Middle frontal gyrus (tissue), 1 donor: ENCODE measurements around the gene GRIA3.
"Not testable (repeated sequence)": the region's sequence is repeated elsewhere in the genome, so short reads cannot be mapped to it uniquely, and the experiment has no call there.

Experiments
- DNase-seq: peaks from one replicate; pipeline ENCODE4 v3.0.0-alpha.2; 2015; ENCODE audit warnings: low spot score; ENCODE audit errors: extremely low spot score

The GRIA3 gene

DNA sequence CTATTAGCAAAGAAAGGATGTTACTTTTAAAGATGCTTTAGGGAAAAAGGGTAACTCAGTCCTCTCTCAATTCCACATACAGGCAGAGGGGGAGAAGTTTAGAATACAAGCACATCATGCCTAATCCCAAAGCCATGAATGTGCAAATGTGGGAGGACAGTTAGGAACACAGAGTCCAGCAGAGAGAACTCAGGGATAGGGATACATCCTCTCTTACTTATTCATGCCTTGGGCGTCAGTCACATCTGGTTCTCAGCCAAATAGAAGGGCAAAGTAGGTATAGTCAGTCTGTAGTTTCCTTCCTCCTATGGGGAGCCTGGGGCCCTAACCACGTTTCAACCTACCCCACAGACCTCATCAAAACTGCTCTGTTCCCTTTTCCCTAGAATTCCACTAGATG, 87.8 kb downstream of the GRIA3 start:
- no peak for DNase-seq

DNA sequence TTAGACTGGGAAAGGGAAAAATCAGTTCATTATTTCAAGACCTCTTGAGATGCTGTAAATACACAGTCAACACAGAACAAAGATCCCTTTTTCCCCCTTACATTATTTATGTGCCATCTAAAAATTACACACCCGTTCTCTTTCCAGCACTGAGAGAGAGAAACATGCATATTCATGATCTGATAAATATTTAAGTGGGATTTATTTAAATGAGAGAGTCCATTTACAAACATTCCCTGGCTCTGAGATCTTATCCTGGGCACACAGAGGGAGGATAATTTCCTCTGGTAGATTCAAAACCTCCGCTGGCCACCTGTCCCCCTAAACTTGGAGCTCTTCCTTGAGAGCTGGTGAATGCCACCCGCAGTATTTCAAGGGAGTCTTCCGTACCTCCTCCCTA, 88.6 kb downstream of the GRIA3 start:
- DNase-seq, result no peak

DNA sequence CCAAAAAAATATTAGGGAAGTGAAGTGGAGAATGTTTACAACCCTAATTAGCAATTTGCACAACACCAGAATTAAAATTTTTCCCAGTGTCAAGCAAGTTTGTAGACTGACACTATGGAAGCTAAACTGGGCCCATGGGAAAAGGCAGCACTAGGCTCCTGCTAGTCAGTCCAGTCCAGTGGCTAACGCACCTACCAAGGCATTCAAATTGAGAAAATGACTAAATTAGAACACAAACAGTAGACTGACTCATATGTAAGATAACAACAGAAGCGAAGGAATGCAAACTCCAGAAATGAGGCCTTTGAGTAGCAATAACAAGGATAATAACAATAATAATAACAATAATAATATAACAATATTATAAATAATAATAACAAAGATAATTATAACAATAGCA, 90.7 kb downstream of the GRIA3 start:
- DNase-seq, result no peak

DNA sequence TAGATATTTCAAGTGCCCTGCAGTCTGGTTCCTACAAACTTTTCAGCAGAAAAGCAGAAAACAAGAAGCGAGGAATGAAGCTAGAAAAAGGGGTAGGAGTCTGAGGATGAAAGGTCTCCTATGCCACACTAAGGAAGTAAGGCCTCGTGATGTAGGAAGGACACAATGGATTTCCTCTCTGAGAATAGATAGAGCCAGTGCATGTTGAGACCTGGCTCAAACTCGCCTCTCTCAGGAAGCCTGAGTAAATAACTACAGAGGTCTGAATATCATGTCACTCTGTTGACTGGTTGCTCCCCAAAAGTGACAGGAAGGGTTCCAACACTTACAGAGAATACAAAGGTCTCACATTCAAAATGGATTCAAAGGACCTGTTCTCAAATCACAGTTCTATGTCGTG, 93.3 kb downstream of the GRIA3 start:
- DNase-seq, result no peak

DNA sequence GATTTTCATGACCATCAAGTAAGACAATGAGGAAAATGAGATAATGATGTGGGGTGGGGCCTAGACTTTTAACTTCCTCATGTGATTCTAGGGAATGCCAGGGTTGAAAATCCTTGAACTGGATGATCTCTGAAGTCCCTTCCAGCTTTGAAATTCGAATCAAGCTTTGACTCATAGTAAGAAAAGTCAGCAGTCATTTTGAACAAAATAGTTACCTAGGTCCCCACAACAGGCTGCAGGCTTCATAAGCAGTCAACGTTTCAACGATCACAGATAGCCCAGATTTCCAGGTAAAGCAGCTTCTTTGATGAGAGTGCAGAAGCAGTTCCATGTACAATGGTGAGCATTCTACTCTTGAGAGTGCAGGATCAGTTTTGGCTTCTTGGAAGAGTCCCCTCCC, 93.7 kb downstream of the GRIA3 start:
- no peak for DNase-seq

DNA sequence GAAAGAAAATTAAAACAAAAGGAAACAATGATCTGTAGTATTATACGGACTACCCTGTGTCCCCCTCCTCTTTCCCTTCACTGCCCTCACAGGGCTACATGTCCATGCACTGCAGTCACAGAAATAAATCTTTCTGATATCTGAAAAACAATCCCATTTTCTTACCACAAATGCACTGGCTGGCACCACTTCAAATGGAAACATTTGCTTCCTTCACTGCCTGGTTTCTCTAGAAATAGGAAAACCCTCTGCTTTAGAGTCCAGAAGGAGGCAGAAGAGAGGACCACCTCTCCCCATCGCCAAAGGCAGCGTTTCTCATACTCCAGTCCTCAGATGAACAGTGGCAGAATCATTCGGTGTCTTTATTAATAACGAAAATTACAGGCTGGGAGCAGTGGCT, 98.2 kb downstream of the GRIA3 start:
- DNase-seq, result no peak

DNA sequence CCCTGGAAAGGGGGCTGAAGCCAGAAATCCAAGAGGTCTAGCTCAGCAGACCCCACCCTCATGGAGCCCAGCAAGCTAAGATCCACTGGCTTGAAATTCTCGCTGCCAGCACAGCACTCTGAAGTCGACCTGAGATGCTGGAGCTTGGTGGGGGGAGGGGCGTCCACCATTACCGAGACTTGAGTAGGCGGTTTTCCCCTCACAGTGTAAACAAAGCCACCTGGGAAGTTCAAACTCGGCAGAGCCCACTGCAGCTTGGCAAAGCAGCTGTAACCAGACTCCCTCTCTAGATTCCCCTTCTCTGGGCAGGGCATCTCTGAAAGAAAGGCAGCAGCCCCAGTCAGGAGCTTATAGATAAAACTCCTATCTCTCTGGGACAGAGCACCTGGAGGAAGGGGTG, 99.3 kb downstream of the GRIA3 start:
- not testable (repeated sequence) for DNase-seq

DNA sequence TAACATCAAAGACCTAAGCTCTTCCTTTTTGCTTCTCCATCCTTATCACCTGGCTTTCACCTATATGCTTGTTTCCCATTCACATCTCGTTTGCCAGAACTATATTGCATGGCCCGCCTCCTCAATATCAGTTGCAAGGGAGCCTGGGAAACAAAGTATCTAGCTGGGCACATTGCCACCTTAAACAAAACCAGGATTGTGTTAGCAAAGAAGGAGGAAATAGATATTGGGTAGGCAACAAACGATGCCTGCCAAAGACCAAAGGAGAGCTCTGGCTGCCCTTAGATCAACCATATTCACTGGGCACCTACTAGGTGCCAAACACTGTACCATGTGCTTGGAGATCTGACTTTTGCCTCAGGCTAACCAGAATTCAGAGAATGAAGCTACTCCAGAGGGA, 107.5 kb downstream of the GRIA3 start:
- no peak for DNase-seq

DNA sequence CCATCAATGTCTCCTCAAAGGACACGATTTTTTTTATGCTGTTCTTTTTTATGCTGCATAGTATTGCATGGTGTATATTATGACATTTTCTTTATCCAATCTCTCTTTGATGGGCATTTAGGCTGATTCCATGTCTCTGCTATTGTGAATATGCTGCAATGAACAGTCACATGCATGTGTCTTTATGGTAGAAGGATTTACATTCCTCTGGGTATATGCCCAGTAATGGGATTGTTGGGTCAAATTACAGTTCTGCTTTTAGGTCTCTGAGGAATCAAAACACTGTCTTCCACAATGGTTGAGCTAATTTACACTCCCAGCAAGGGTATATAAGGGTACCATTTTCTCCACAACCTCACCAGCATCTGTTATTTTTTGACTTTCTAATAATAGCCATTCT, 113.9 kb downstream of the GRIA3 start:
- DNase-seq, result no peak

DNA sequence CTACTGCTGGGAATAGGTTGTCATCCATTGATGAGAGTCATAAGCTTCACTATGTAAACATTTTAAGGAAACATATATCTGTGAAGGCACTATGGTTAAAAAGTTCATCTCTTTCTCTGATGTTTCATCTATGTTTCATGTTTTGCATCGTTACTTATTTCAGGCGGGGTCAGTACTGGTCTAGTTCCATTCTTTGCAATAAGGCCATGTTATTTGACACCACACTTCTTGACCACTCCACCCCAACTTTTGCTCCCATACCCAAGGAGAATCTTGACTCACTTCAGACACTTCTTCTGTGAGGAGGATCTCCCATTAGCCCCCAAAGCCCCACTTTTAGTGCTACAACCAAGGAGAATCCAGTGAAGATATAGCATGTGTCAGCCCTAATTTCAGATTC, 119.4 kb downstream of the GRIA3 start:
- no peak for DNase-seq

DNA sequence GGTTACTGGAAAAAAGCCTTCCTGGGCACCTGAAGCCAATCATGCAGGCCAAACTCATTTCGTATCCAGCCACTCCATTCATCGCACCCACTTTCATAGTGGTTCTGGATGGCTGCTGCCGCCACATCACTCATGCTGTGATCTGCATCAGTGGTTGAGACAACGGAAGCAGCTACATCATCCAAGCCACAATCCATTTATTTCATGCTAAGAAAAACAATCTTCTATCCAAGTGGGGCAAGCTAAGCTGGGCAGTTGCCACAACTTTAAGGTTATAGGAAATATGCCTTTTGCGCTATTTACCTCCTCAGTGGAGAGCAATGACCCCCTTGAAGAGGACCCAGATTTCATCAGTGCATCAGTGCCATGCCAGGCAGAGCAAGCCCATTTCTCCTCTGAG, 124.6 kb downstream of the GRIA3 start:
- no peak for DNase-seq

DNA sequence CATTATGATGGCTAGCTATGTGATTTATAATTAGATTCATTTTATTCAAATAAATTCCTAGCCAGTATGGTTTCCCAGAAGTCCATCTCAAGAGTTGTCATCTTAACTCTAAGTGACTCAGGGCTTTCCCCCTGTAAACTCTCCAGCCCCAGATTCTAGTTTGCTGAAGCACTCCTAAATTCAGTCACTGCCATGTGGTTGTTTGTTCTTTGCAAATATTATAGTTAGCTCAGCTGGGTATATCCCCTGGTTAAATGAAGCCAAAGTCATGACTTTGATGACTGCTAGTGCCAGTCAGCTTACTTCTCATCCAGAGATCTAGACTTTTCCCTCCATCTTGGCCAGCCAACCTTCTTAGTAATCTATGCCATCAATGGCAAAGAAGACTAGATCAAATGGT, 126.0 kb downstream of the GRIA3 start:
- DNase-seq, result no peak

DNA sequence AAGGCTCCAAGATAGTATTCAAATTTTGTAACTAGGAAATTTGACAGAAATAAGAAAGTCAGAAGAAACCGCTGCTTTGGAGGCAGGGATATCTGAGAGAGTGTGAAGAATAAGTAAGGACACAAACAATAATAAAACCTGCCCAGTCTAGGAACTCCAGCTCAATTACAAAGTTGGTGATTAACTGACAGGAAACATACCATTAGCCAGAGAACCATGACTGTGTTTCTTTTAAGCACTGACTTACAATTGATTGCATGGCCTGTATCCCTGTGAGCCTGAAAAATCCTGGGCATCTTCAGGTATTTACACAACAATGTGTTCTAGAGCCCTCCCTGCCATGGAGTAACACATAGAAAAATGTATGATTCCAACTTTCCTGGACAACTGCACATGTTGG, 127.4 kb downstream of the GRIA3 start:
- DNase-seq, result no peak

DNA sequence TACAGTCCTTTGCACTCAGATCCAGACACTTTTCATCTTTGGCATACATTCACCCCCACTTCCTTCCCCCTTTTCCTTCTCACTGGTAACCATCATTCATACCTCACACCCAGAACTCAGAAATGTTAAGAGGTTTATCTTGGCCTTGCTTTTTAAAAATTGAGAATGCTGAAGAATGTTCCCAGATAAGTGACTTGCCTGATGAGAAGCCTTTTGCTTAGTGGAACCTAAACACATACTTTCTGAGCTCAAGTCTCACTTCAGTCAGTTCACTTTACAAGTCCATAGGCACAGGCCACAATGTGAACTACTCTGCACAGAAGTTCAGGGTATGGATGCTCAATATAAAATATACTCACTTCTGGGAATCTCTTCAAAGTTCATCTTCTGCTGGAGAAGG, 129.4 kb downstream of the GRIA3 start:
- DNase-seq, result no peak

DNA sequence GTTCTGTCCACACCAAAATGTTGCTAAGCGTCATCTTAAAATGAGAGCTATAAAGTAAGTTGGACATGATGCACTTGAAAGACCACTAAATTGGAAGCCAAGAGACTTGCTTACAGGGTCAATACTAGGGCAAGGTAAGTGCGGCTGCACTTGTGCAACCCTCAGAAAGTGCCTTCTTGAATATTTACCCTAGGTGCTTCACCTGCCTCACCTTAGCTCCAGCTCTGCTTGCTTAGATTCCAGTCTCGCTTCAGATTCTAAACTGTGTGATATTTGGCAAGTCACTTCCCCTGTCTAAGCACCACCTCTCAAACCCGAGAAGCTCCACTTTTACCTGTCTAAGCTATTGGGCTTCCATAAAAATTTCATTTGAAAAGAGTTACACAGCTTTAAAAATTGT, 136.5 kb downstream of the GRIA3 start:
- DNase-seq, result no peak

DNA sequence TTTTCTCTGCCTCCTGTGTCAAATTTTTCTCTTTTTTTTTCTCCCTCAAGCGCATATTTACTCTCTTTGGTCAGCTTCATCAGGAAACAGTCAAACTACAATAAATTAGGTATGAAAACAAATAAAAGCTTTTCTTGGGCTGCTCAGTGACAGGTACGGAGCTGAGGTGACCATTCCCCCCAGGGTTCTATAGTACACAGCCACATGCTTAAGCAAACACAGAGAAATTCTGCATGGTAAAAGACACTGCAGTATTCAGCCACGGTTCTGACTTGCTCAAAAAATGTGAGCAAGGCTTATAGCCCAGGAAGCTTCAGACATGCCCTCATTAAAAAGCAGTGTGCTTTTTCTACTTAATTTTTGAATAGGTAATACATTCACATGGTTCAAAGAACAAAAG, 138.5 kb downstream of the GRIA3 start:
- DNase-seq, result no peak

DNA sequence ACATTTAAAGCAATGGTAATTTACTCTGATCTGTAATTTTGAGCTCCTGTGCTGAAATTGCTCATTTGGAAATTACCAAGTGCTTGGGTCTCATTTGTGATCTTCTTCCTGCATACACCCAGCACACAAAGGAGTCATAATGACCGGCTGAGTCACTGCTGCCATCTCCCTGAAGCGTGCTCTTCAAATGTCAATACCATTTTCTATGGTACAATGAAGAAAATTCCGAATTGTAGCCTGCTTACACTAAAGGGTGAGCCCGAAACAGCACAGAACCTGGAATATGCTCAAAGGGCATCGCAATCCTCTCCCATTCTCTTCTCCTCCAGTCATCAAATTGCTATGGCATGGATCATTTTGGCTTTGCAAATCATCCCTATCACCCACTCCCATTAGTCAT, 140.5 kb downstream of the GRIA3 start:
- DNase-seq, result no peak

DNA sequence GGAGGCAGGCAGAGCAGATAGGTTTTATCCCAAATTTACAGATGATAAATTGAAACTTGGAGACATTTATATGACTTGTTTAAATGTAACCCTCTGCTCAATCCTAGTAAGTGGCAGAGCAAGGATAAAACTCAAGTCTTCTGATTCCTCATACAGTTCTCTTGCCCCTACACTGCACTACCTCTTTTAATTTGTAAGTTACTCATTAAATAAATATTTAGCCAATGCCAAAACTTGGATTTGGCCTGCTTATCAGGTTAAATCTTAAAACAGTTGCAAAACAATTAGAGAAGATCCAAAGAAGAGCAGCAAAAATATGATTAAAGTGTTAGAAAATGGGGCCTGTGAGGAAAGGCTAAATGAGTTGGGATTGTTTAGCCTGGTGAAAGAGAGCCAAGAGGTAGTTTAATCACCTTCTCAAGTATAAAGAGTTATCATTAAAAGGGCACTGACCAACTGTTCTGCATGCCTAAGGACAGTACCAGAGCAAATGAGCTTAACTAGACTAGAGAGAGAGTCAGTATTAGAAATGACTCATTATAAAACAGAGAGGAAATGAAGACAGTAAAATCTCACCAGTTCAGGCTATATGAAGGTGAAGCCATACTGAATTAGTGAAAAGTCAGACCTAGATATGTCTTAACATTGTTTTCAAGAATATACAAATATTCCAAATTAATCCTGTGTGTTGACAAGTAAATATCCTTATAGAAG, 146.3 kb downstream of the GRIA3 start:
- DNase-seq, result no peak

DNA sequence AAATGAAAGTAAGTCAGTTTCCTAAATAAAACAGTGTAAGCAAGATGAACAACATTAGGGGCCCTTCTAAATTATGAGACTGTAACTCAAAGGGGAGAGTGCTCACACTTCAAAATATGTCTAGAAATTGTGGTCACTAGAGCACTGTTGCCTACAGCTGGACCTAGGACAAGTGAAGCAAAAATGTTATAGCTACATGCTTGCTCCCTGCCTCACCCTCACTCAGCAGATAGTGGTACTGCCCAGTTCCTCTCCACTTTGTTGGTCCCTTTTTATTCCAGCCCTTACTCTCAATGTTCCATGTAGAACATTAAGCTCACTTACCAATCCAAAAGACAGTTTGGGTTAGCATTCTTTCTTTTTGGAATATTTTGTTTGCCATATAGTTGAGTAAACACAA, 147.3 kb downstream of the GRIA3 start:
- DNase-seq, result no peak

DNA sequence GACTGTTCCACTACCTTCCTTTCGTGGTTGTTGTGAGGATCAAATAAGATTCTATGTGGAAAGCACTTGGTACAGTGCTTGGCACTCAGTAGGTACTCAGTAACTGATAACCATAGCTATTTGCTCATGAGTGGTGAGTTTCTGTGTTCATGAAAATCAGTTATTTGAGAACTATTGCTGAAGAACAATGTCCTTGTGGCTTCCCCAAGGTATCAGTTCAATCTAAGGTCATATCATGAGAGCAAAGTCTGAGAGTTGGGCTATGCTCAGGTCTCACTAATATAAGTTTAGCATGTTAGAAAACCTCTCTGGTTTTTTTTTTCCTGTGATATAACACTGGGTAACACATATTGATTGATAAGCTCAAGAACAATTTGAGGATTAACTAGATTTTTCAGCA, 147.8 kb downstream of the GRIA3 start:
- DNase-seq, result no peak

DNA sequence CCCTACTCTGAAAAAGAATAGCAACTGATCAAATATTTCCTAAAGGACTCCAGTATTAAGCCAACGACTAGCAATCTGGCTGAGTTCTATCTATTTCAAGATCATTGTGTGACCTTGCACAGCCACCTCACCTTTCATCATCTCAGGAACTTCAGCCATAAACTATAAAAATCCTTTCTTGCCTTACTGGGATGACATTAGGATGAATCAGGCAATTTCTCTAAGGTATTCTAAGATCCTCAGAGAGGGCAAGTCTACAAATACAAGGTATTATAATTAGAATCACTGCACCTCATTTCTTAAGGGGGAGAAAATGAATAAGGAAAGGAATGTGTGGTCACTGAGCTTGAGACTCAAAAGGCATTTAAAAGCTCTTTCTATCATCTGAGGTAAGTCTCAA, 152.6 kb downstream of the GRIA3 start:
- no peak for DNase-seq

DNA sequence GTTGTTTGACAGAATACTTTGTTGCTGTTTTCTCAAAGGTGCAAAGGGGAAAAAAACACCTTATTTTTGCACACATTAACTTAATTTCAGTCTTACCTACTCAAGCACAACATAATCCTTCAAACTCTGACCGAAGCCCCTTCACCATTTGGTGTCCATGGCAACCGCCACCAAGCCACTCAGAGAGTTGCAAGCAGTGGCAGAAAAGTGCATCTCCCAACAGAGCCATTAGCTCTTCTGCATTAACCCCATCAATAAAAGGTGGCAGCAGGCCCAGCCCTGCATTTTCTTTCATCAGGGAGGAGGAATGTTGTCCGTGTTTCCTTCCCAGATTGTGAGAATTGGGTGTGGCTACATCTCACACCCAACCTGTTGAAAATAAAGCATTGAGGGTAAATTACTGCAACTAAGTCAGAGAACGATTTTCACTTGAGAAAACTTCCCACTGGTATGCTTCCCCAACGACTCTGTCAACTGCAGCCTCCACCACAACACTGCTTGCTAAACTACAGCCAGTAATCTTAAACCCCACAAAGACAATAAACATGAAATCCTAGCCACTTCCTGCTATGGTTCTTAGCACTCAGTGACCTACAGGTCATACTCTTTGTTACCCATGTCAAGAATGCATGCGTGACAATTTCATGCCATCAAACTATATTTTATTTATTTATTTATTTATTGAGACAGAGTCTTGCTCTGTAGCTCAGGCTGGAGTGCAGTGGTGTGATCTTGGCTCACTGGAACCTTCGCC, 154.0 kb downstream of the GRIA3 start:
- DNase-seq, result no peak

DNA sequence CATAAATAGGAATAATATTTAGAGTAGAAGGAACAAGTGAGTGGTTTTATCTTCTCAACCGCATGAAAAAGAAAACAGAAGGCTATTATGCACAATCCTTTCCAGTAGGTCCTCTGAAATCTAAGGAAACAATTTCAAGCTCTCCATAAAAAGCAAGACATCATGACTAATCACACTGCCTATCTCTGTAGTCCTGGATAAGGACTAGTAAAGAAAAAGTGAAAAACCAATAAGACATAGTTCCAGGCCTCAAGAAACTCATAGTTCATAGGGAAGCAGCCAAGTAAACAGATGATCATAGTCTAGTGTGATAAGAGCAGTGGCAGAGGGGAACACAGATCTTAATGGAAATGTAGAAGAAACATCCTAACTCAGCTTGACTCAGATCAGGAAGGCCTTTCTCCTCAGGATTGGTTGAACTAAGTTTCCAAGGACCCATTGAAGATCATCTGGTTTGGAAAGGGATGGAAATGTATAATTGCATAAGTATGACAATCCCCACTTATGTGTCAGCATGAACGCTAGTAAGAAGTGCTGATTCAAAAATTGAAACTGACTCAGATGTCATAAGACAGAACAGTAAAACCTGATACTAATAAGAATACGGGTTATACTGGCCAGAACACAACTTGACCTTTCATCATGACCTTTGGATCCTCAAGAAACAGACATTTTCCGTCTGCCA, 155.3 kb downstream of the GRIA3 start:
- no peak for DNase-seq
